ENCODE measurements around the gene RDH5.

RDH5 gene

DNA sequence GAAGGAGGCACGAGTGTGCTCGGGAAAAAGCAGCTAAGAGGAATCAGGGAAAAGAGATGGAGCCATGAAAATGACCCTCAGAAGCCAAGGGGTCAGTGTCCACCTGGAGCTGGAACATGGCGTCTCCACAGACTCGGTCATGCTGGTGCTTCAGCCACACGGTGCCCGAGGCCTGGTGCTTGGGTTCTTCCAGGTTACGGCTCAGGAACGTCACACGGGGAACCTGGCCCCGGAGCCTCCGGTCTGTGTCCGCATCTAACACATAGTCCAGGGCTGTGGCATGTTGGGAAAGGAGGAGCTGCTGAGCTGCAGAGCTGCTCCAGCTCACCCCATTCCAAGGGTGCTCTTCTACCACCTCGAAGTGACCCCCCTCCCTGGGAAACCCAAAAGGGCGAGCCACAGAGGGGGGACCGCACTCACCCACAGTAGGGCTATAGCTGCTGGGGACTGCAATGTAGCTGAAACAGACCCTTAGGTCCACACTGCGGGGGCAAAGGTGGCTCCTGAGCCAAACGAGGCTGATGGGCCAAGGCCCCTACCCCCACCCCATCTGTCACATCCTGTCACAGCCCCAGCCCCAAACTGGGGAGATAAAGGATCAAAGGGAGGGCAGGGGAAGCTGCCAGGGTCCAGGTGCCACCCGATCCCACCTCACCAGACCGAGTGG is 23.3 kb upstream of the RDH5 start:
- no peak for DNase-seq

GRCh38 chr12:55697686-55698085 is 22.5 kb upstream of the RDH5 start:
- DNase-seq, result no peak

- no peak for DNase-seq
Measured at GRCh38 chr12:55698241-55698955, 21.8 kb upstream of the RDH5 start.

- DNase-seq, result no peak
Measured at GRCh38 chr12:55698965-55699364, 21.2 kb upstream of the RDH5 start.

- DNase-seq, result no peak
Measured at GRCh38 chr12:55699471-55700055, 20.6 kb upstream of the RDH5 start.

- DNase-seq, result no peak
Measured at GRCh38 chr12:55700255-55701018, 19.8 kb upstream of the RDH5 start.

- no peak for DNase-seq
Measured at GRCh38 chr12:55702861-55703260, 17.3 kb upstream of the RDH5 start.

DNA sequence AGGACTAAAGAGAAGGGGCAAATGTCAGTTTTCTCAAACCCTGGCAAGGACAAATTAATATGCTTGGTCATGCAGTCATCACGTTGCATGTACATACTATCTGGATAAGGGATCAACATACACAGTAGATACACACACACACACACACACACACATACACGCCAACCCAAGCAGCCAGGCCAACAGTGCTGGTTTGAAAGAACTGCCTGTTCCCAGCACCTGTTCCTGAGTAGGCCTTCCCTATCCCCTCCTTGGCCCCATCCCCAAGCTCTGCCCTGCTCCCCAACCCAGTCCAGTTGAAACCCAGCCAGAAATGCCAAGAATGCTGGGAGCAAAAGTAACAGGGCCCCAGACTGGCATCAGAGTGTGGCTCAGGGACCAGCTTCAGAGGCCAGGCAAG is 16.9 kb upstream of the RDH5 start:
- no peak for DNase-seq

DNA sequence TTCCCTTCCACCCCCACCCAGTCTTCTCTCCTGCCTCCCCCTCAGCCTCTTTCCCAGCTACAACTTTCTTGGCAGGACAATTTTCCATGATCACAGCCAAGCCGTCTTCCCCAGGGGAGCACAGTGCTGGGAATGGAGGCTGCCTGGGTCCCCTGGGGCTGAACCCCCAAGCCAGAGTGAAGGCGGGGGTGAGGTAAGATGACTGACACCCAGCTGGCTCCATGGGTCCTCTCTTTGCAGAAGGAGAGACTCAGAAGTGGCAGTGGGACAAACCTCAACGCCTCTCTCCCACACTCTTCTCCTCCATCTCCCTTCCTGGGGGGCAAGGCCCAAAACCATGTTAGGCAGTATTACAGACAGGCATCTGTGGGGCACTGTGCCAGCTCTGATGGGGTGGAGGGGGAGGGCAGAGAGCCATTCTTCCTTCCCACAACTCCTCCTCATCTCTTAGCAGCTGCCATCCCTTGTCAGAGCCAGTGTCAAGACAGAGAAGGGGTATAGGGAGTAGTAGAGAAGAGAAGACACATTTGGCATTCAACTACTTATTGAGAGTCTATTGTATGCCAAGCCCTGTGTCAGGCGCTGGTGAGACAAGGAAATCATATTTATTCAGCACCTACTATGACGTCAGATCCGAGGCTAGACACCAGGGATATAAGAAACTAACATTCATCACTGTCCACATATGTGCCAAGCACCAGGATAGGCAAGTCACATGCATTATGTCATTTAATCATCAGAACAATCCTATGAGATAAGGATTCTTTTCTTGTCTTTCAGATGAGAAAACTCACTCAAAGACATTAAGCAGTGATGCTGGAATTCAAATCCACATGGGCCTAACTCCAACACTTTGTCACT is 16.1 kb upstream of the RDH5 start:
- no peak for DNase-seq

DNA sequence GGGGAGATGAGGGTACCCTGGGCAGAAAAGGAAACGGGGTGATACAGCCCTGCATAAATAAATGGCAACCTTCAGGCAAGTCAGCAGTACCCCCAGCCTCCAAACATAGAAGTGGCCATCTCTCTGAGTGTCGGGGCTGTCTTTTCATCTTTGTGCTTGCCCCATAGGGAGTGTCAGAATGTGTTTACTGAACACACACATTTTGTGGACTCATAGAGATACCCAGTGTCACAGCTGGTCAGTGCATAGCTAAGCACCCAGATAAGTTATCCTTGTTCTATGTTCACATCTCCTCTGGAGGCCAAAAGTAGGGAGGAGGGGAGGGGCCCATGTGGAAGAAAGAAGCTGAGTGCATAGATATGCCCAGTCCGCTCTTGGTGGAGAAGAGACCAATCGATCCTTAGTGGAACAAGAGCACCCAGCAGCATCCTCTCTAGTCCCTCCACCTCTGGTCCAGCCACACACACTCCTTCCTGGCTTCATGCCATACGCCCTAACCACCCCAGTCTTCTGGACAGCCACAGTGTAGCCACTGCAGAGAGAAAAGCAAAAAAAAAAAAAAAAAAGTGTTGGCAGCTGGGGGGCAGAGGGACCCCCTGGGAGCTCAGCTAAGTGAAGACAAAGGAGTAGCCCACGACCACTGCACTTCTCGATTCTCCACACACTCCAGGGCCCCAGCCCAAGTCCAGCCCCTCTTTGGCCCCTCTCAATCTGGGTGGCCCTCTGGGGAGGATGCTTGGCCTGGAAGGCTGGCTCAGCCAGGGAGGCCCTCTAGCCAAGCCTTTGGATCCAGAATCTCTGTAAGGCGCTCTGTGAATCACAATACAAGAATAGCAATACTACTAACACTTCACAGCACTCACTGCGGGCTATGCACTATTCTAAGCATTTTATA is 15.1 kb upstream of the RDH5 start:
- DNase-seq, result no peak

GRCh38 chr12:55705782-55706402 is 14.3 kb upstream of the RDH5 start:
- no peak for DNase-seq

DNA sequence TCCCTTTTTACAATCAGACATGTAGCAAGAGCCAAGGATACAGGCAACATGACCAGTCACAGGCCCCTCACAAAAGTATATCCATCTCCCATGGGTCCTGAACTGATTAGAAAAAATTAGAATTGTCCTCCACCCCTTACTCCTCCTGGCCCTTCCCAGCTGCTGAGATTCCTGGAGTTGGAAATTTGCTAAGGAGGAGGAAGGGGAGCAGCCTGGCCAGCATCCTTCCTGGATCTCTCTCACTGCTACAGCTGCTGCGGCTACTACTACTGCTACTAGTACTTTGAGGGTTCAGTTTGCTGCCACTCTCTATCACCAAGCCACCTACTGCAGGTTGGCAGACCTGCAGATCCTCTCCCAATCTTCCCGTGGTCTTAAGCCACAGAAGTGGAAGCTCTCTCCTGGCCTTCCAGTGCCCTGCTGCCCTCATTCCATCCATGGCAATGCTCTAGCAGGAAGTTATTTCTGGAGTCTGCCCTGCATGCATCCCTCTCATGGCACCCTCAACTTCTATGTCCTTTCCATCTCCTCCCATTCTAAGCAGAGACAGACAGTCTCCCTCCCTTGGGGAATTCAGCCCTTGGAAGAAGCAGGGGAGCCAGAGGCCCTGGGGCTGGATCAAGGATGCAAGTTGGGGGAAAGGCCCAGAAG is 13.5 kb upstream of the RDH5 start:
- no peak for DNase-seq

- DNase-seq, result no peak
Measured at GRCh38 chr12:55707219-55707671, 12.9 kb upstream of the RDH5 start.

- DNase-seq, result no peak
Measured at GRCh38 chr12:55707841-55708694, 12.1 kb upstream of the RDH5 start, which contains the start of gene ITGA7. Gene ITGA7, minus strand, starts transcription at chr12:55707904. Its CDS starts 222 bp downstream, at chr12:55707682.

- DNase-seq, result no peak
Measured at GRCh38 chr12:55708695-55709233, 11.4 kb upstream of the RDH5 start.

DNA sequence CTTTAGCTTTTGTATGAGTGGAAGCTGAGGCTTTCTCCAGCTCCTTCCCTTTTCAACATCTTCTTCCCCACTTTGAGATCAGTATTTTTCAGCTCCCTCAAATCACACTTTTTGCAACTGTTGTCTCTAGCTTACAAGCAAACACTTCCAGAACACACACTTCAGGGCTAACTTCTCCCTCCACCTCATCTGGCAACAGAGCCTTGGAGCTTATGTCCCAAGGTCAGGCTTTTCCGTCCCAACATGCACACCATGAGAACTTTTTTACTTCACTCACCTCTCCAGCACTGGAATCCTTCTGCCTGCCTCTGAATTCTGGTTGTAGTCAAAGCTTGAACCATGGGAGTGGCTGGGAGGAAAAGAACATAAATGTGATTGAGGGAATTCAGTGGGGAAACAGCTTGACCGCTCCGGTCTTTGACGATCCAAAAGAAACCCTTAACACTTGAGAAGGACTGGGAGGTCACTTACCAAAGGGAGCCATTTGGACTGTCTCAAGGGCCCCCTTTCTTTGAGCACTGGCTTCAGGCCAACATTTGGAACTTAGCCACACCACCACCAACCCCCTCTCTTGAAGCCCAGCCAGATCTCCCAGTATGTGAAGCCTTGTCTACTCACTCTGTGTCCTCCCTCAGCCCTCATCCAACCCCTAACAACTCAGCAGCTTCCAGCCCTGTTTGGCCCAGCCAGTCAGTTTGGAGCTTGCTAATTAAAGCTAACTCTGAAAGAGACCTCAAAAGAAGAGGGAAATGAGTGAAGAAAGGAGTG is 8.2 kb upstream of the RDH5 start:
- no peak for DNase-seq

DNA sequence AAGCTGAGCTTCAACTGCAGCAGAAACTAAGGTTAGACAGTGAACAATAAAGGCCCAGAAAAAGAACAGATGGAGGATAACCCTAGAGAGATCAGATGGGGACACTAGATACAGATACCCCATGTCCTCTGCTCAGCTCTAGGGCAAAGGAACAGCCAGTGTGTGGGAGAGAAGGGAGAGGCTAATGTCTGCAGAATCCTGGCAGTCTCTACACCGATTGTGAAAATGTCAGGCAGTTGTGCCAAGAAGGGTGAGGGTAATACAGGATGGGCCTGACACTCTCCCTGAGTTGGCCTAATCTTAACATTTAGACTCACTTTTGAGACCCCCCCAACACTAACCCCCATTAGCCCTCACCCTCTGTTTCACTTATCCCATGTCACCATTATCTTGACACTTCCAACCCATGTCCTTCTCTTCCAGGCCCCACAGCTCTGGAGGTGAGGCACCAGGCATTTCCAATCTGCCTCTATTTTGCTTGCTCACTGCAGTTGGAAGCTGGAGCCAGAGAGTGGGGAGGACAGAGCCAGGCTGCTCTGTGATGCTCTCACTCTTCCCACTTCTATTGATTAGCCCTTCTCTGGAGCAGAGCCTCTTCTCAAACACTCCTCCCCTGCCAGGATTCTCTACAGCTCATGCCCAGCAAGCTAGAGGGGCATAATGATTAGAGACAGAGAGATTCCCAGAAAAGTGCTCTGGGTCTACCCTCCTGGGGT is 7.3 kb upstream of the RDH5 start:
- no peak for DNase-seq

DNA sequence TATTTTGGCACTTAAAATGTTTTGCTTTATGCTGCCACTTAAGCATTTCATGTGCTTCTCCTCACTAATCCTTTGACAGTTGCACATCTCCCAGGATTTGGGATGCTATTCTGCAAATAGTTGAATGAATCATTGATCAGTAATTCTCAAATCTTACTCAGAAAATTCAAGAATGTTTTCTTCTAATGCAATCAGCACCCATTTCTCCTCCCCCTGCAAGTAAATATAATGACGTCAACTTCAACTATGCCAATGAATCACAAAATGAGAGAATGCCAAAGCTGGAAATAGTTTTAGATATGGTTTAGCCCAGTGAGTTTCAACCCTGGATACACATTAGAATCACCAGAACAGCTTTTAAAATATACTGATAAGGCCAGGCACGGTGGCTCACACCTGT is 6.5 kb upstream of the RDH5 start:
- no peak for DNase-seq

All from NCI-H2107 (cell line).